Measurements from ENCODE around the gene SEZ6L. TPM values are rescaled to one million over a fixed set of nuclear protein-coding genes. Genes with fewer than 3 reads are reported as not detected.

Gene SEZ6L
- total and polyA plus RNA-seq, 2 experiments from 2014 or later = 0.43 to 0.44 TPM

GRCh38 chr22:26391091-26391490, 221.8 kb downstream of the SEZ6L start:
- WGBS (ENCODE audit: low lambda C conversion rate, missing lambda C conversion rate) = 89% methylated on average over 1 of the region's 1 CpG
- no peak overlapping the region for H2AFZ ChIP-seq
- TF ChIP-seq EZH2 (IDR thresholded peaks at IDR 0.05; ENCODE audit: borderline replicate concordance) (no peak), EZH2phosphoT487 (IDR thresholded peaks at IDR 0.05; ENCODE audit: low read depth, severe bottlenecking, unreplicated experiment) (no peak)
- TF ChIP-seq, protein P1, sequence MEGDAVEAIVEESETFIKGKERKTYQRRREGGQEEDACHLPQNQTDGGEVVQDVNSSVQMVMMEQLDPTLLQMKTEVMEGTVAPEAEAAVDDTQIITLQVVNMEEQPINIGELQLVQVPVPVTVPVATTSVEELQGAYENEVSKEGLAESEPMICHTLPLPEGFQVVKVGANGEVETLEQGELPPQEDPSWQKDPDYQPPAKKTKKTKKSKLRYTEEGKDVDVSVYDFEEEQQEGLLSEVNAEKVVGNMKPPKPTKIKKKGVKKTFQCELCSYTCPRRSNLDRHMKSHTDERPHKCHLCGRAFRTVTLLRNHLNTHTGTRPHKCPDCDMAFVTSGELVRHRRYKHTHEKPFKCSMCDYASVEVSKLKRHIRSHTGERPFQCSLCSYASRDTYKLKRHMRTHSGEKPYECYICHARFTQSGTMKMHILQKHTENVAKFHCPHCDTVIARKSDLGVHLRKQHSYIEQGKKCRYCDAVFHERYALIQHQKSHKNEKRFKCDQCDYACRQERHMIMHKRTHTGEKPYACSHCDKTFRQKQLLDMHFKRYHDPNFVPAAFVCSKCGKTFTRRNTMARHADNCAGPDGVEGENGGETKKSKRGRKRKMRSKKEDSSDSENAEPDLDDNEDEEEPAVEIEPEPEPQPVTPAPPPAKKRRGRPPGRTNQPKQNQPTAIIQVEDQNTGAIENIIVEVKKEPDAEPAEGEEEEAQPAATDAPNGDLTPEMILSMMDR (IDR thresholded peaks at IDR 0.05; ENCODE audit: poor library complexity) = no peak
- no peak for DNase-seq (ENCODE audit: low spot score)
- no peaks in the 10 kb centered on the region for H3K4me1 ChIP-seq (ENCODE audit: insufficient read depth)
- H3K4me3 ChIP-seq = no peak overlapping the region
- no peak overlapping the region for H3K27ac ChIP-seq
- H3K9me2 ChIP-seq (replicated peaks; ENCODE audit: insufficient read depth) = no peaks in the 10 kb centered on the region
- no peaks in the 10 kb centered on the region for H3K36me3 ChIP-seq (replicated peaks; ENCODE audit: insufficient read depth, low read depth)
- no peaks in the 10 kb centered on the region for H4K20me1 ChIP-seq (ENCODE audit: insufficient read depth, poor library complexity, severe bottlenecking)
- H3K79me2 ChIP-seq = no peaks in the 10 kb centered on the region
- H3K27me3 ChIP-seq = no peaks in the 10 kb centered on the region
- no peak overlapping the region for H3K4me2 ChIP-seq
- no peaks in the 10 kb centered on the region for H3K9me3 ChIP-seq (ENCODE audit: low read depth)

- no peaks in the 10 kb centered on the region for H3K36me3 ChIP-seq (replicated peaks; ENCODE audit: insufficient read depth, low read depth)
- TF ChIP-seq EZH2phosphoT487 (IDR thresholded peaks at IDR 0.05; ENCODE audit: low read depth, severe bottlenecking, unreplicated experiment) (no peak), EZH2 (IDR thresholded peaks at IDR 0.05; ENCODE audit: borderline replicate concordance) (no peak)
- TF ChIP-seq, protein P1 (IDR thresholded peaks at IDR 0.05; ENCODE audit: poor library complexity) = no peak
- H3K9me2 ChIP-seq (replicated peaks; ENCODE audit: insufficient read depth) = no peaks in the 10 kb centered on the region
- H3K4me2 ChIP-seq = no peak overlapping the region
- no peak overlapping the region for H3K4me3 ChIP-seq
- no peaks in the 10 kb centered on the region for H4K20me1 ChIP-seq (ENCODE audit: insufficient read depth, poor library complexity, severe bottlenecking)
- H2AFZ ChIP-seq = no peak overlapping the region
- no peaks in the 10 kb centered on the region for H3K79me2 ChIP-seq
- no peak for DNase-seq (ENCODE audit: low spot score)
- WGBS (ENCODE audit: low lambda C conversion rate, missing lambda C conversion rate) = 87% methylated on average over 2 of the region's 2 CpGs
- no peak overlapping the region for H3K27ac ChIP-seq
- H3K27me3 ChIP-seq = no peaks in the 10 kb centered on the region
- no peaks in the 10 kb centered on the region for H3K9me3 ChIP-seq (ENCODE audit: low read depth)
- H3K4me1 ChIP-seq (ENCODE audit: insufficient read depth) = no peaks in the 10 kb centered on the region
These were observed 222.4 kb downstream of the SEZ6L start for GRCh38 chr22:26391623-26392022.

DNA sequence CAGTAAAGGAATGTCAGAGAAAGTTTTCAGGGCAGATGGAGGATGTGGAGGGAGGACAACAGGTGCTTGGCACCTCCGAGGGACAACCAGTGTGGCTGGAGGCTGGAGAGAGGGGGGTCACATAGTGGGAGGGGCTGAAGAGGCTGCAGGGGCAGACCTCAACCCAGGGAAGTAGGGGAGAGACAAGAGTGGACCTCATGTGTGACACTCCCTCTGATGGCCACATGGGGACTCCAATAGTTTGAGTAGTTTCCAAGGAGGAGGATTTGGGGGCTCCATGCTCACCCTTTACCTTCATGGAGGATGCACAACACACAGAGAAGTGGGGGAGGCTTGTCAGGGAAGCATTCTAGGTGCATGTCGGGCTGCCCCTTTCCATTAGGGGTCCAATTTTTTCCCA, 224.7 kb downstream of the SEZ6L start:
- Histone ChIP-seq H3K36me3 (replicated peaks; ENCODE audit: insufficient read depth, low read depth) (no peaks in the 10 kb centered on the region), H3K4me2 (no peak overlapping the region), H3K4me1 (ENCODE audit: insufficient read depth) (no peaks in the 10 kb centered on the region), H4K20me1 (ENCODE audit: insufficient read depth, poor library complexity, severe bottlenecking) (no peaks in the 10 kb centered on the region), H2AFZ (no peak overlapping the region), H3K27ac (no peak overlapping the region), H3K9me2 (replicated peaks; ENCODE audit: insufficient read depth) (no peaks in the 10 kb centered on the region), H3K9me3 (ENCODE audit: low read depth) (no peaks in the 10 kb centered on the region), H3K79me2 (no peaks in the 10 kb centered on the region), H3K4me3 (no peak overlapping the region), H3K27me3 (no peaks in the 10 kb centered on the region)
- no peak for DNase-seq (ENCODE audit: low spot score)
- 84% methylated on average over 2 of the region's 2 CpGs for WGBS (ENCODE audit: low lambda C conversion rate, missing lambda C conversion rate)
- TF ChIP-seq, protein P1 (IDR thresholded peaks at IDR 0.05; ENCODE audit: poor library complexity) = no peak
- TF ChIP-seq EZH2 (IDR thresholded peaks at IDR 0.05; ENCODE audit: borderline replicate concordance) (no peak), EZH2phosphoT487 (IDR thresholded peaks at IDR 0.05; ENCODE audit: low read depth, severe bottlenecking, unreplicated experiment) (no peak)

DNA sequence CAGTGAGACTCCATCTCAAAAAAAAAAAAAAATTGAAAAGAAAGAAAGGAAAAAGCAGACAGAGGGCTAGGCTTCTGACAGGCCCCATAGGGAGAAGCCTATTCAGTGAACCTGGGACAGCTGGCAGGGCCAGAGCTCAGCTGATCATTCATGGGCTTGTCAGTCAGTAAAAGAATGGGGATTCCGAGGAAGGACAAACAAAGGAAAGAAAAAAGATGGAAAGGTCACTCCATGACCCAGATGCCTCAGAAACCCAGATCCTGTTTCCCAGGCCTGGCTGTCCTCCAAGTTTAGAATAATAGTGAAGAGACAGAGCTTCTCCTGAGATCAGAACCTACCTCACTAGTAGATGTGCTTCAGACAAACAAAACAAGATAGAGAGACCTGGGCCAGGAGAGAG, 225.5 kb downstream of the SEZ6L start:
- Histone ChIP-seq H3K36me3 (replicated peaks; ENCODE audit: insufficient read depth, low read depth) (no peaks in the 10 kb centered on the region), H3K4me3 (no peak overlapping the region), H3K79me2 (no peaks in the 10 kb centered on the region), H4K20me1 (ENCODE audit: insufficient read depth, poor library complexity, severe bottlenecking) (no peaks in the 10 kb centered on the region), H3K4me2 (no peak overlapping the region), H3K9me3 (ENCODE audit: low read depth) (no peaks in the 10 kb centered on the region), H2AFZ (no peak overlapping the region), H3K9me2 (replicated peaks; ENCODE audit: insufficient read depth) (no peaks in the 10 kb centered on the region), H3K27me3 (no peaks in the 10 kb centered on the region), H3K4me1 (ENCODE audit: insufficient read depth) (no peaks in the 10 kb centered on the region), H3K27ac (no peak overlapping the region)
- TF ChIP-seq EZH2phosphoT487 (IDR thresholded peaks at IDR 0.05; ENCODE audit: low read depth, severe bottlenecking, unreplicated experiment) = no peak
- no peak for TF ChIP-seq EZH2 (IDR thresholded peaks at IDR 0.05; ENCODE audit: borderline replicate concordance)
- TF ChIP-seq, protein P1 (IDR thresholded peaks at IDR 0.05; ENCODE audit: poor library complexity) = no peak
- WGBS (ENCODE audit: low lambda C conversion rate, missing lambda C conversion rate) = 35% methylated on average over 1 of the region's 1 CpG
- DNase-seq (ENCODE audit: low spot score) = no peak

Data from hepatocyte (in vitro differentiated cells).